Endodermal cell (in vitro differentiated cells): ENCODE results near the gene GYS1. TPM values are rescaled to one million over a fixed set of nuclear protein-coding genes. Genes with fewer than 3 reads are reported as not detected.

ENCODE experiments used
- DNase-seq: peaks from one replicate; pipeline ENCODE4 v3.0.0-alpha.2; 2017
- H3K27ac ChIP-seq: 2 replicates; pipeline ENCODE4 v1.5.1; 2013; ENCODE audit warnings: mild to moderate bottlenecking, low read depth, low read length, moderate library complexity
- H3K27me3 ChIP-seq: 2 replicates; pipeline ENCODE4 v1.6.1; 2013; ENCODE audit warnings: mild to moderate bottlenecking, low read length, moderate library complexity; ENCODE audit not compliant: insufficient read depth, control insufficient read depth, poor library complexity, severe bottlenecking
- H3K36me3 ChIP-seq: 2 replicates; pipeline ENCODE4 v1.7.0; 2013; ENCODE audit warnings: mild to moderate bottlenecking, low read length, moderate library complexity; ENCODE audit not compliant: control insufficient read depth, insufficient read depth
- H3K4me1 ChIP-seq: one replicate; pipeline ENCODE4 v1.7.0; 2013; ENCODE audit warnings: low read length; ENCODE audit not compliant: control insufficient read depth, insufficient read depth
- H3K4me3 ChIP-seq: 2 replicates; pipeline ENCODE4 v1.5.1; 2013; ENCODE audit warnings: mild to moderate bottlenecking, low read length, moderate library complexity
- H3K9ac ChIP-seq: 2 replicates; pipeline ENCODE4 v1.6.1; 2013; ENCODE audit warnings: mild to moderate bottlenecking, low read length, moderate library complexity; ENCODE audit not compliant: poor library complexity, severe bottlenecking; ENCODE audit errors: extremely low read depth
- H3K9me3 ChIP-seq: 2 replicates; pipeline ENCODE4 v1.6.1; 2013; ENCODE audit warnings: mild to moderate bottlenecking, low read length, moderate library complexity; ENCODE audit not compliant: control insufficient read depth
- H3K27ac Mint-ChIP-seq: 2 replicates; pipeline ENCODE4 v1.8.0; 2020; ENCODE audit warnings: mixed read lengths
- H3K27me3 Mint-ChIP-seq: 2 replicates; pipeline ENCODE4 v1.8.0; 2021; ENCODE audit warnings: mild to moderate bottlenecking, mixed read lengths; ENCODE audit not compliant: insufficient read depth
- H3K36me3 Mint-ChIP-seq: 2 replicates; pipeline ENCODE4 v1.8.0; 2020; ENCODE audit warnings: low read depth, mixed read lengths
- H3K4me1 Mint-ChIP-seq: 2 replicates; pipeline ENCODE4 v1.8.0; 2020; ENCODE audit warnings: mixed read lengths
- H3K4me3 Mint-ChIP-seq: 2 replicates; pipeline ENCODE4 v1.8.0; 2020; ENCODE audit warnings: mild to moderate bottlenecking, moderate library complexity, mixed read lengths
- H3K9me3 Mint-ChIP-seq: 2 replicates; pipeline ENCODE4 v1.8.0; 2020; ENCODE audit warnings: mild to moderate bottlenecking, mixed read lengths
- CTCF ChIP-seq: fragments of 200-600 bp; sonication (generic); conservative IDR thresholded peaks from 2 replicates; pipeline ENCODE4 v1.5.0; 2021; ENCODE audit warnings: antibody characterized with exemption, mild to moderate bottlenecking
- WGBS, 2 experiments: methylation state at CpG; one replicate each; pipeline versions ENCODE4 v1.1.5 to v1.1.7; 2013; ENCODE audit warnings: missing lambda C conversion rate in 2 of 2, mixed read lengths in 1 of 2; ENCODE audit not compliant: insufficient coverage in 1 of 2, insufficient read length in 1 of 2; 5-methylcytosine and 5-hydroxymethylcytosine counted together
- total RNA-seq, 2 donors: library from RNA; stranded (reverse); fragmentation: NEBNext Ultra II Directional in 1 of 2; extraction: Animal tissue kit (Norgen Biotek cat#: 25700) in 1 of 2; gene quantifications; 2 replicates in 1 of 2; 3 replicates in 1 of 2; pipeline ENCODE4 v1.2.1, GENCODE V29; 2021

Gene GYS1
- total RNA-seq, 2 donors from 2014 or later = 63.5 to 69.1 TPM

- peak overlapping the region; percentile 19 for H3K27ac Mint-ChIP-seq
- peaks cover 11% of the 10 kb centered on the region for H3K4me1 Mint-ChIP-seq
- no peak overlapping the region for H3K4me3 Mint-ChIP-seq
- H3K4me3 ChIP-seq = no peak overlapping the region
- no peaks in the 10 kb centered on the region for H3K27me3 Mint-ChIP-seq
- no peaks in the 10 kb centered on the region for H3K9me3 ChIP-seq
- H3K4me1 ChIP-seq = no peaks in the 10 kb centered on the region
- peaks cover 63% of the 10 kb centered on the region for H3K36me3 Mint-ChIP-seq
- H3K9me3 Mint-ChIP-seq = no peaks in the 10 kb centered on the region
- WGBS, 2 experiments = 88 to 100% methylated on average over 4 to 7 of the region's 7 CpGs
- no peak overlapping the region for H3K9ac ChIP-seq
- H3K27me3 ChIP-seq = no peaks in the 10 kb centered on the region
- TF ChIP-seq CTCF = peak; percentile 19
- no peak overlapping the region for H3K27ac ChIP-seq
- no peak for DNase-seq
- peaks cover 54% of the 10 kb centered on the region for H3K36me3 ChIP-seq
Observed at GRCh38 chr19:48987323-48987722, 5.8 kb downstream of the GYS1 start.

- H3K27me3 Mint-ChIP-seq = no peaks in the 10 kb centered on the region
- no peak overlapping the region for H3K27ac Mint-ChIP-seq
- Histone ChIP-seq H3K4me1 (no peaks in the 10 kb centered on the region), H3K4me3 (no peak overlapping the region), H3K36me3 (peaks cover 65% of the 10 kb centered on the region), H3K27ac (no peak overlapping the region), H3K9me3 (no peaks in the 10 kb centered on the region), H3K9ac (no peak overlapping the region), H3K27me3 (no peaks in the 10 kb centered on the region)
- DNase-seq = no peak
- H3K9me3 Mint-ChIP-seq = no peaks in the 10 kb centered on the region
- H3K4me1 Mint-ChIP-seq = peaks cover 6% of the 10 kb centered on the region
- H3K4me3 Mint-ChIP-seq = no peak overlapping the region
- WGBS, 2 experiments = 92 to 100% methylated on average over 2 to 3 of the region's 3 CpGs
- no peak for TF ChIP-seq CTCF
- peaks cover 74% of the 10 kb centered on the region for H3K36me3 Mint-ChIP-seq
Observed at GRCh38 chr19:48986211-48986610, 6.9 kb downstream of the GYS1 start.

GRCh38 chr19:48985711-48986110 is 7.4 kb downstream of the GYS1 start:
- Mint-ChIP-seq H3K36me3 (peaks cover 74% of the 10 kb centered on the region), H3K4me1 (peaks cover 4% of the 10 kb centered on the region), H3K4me3 (no peak overlapping the region), H3K27ac (no peak overlapping the region), H3K9me3 (no peaks in the 10 kb centered on the region), H3K27me3 (no peaks in the 10 kb centered on the region)
- Histone ChIP-seq H3K4me3 (no peak overlapping the region), H3K27me3 (no peaks in the 10 kb centered on the region), H3K9ac (no peak overlapping the region), H3K9me3 (no peaks in the 10 kb centered on the region), H3K27ac (no peak overlapping the region), H3K36me3 (peaks cover 65% of the 10 kb centered on the region), H3K4me1 (no peaks in the 10 kb centered on the region)
- no peak for TF ChIP-seq CTCF
- DNase-seq = no peak
- WGBS, 2 experiments = 95 to 96% methylated on average over 12 to 13 of the region's 13 CpGs
